HG02763 (cell line): ENCODE measurements around the gene FERMT2.
A peak's percentile ranks its signal among the peaks of the same experiment; 100 is the strongest.
"Not testable (repeated sequence)": the region's sequence is repeated elsewhere in the genome, so short reads cannot be mapped to it uniquely, and the experiment has no call there.

Source experiments
- ATAC-seq: cut with Tn5 transposase; IDR thresholded peaks from one replicate; pipeline ENCODE4 v1.9.1; 2021; ENCODE audit warnings: mild to moderate bottlenecking, moderate library complexity; ENCODE audit not compliant: unreplicated experiment

Gene FERMT2

DNA sequence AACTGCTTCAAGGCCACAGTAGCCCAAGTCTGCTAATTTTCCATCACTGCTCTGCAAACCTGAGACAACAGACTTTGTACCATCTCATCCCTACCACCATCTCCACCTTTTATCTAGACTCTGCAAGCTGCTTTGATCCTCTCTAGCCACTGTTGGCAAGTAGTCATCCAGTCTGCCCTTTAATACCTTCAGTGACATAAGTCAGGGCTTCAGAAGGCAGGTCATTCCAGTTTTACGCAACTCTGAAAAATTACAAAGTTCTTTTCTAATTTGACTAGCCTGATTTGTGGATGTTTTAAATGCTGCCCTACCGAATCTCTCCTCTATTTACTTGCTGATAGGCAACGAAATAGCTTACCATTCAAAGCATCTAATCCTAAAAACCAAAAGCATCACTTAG lies 2.8 kb downstream of the FERMT2 start:
- no peak for ATAC-seq

DNA sequence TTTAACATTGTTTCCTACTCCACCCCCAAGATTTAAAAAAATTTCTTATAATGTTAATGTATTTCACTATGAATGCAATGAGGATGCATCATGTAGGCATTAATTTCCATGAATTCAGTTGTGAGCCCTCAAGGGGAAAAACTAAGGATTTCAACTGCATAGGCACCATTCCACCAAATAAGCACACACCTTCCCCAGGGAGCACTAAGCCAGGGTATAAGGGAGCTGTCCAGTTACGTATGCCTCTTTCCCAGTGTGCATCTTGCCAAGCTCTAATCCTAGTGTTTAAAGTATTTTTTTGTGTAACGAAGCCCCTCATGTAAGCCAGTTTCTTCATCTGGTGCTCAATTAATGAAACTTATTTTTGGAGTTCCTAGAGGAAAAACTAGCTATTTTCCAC lies 6.6 kb downstream of the FERMT2 start:
- ATAC-seq, result no peak

DNA sequence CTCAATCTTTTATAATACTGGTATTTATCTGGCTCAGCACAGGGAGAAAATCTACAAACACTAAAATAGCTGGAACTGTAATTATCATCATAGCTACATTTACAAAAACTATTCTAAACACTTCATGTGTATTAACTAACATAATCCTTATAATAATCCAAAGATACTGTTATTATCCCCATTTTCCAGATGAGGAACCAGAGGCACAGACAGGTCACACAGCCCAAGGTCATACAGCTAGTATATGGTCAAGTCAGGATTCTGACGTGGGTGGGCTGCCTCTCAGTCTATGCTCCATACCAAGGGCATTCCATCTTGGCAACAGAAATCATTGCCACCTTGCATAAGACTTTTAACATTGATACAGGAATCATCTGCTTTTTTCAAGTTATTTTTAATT lies 11.4 kb downstream of the FERMT2 start:
- no peak for ATAC-seq

DNA sequence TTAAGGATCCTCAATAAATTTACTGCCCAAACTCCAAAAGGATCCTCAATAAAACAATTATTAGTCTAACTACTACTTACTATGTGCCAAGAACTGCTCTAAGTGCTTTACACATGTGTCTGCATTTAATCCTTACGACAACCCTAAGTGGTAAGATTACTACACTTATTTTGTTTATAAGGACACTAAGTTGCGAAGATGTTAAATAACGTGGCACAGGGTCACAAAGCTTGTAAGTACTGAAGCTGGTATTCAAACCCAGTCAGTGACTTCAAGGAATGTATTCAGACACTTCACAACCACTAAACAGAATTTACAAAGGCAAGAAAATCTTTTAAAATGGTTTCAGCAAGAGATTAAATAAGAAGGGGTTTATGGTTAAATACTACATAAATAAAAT lies 13.0 kb downstream of the FERMT2 start:
- no peak for ATAC-seq

DNA sequence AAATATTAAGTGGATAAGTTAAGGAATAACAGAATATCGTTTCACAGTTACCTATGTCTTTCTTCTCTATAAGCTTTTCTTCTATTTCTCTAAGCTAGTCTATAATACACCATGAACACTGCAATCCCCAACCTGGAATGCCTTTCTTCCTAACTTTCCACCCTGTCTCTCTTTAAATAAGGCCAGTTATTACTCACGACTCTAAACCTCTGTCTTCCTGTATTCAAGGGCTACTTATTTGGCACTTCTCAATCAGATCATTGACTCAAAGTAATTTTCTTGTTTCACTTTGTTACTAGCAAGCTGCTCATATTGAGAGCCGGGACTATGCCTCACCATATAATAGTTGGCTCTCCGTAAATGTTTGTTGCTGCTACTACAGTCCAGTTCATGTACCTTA lies 13.5 kb downstream of the FERMT2 start:
- no peak for ATAC-seq

DNA sequence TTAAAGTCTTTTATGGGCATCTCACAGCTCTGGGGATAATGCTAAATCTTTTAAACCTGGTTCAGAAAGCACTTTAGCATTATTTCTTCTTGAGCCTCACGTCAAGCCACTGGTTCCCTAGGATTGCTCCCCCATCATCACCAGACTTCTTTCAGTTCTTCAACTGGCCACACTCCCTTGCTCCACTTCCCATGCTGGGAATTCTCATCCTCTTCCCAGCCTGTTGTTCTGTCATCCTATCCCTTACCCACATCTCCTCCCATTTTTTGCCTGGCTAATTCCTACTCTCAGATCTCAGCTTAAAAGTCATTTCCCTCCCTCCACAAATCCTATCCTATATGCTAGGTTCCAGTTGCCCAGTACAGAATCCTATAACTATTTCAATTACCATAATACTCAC lies 14.4 kb downstream of the FERMT2 start:
- ATAC-seq, result no peak

DNA sequence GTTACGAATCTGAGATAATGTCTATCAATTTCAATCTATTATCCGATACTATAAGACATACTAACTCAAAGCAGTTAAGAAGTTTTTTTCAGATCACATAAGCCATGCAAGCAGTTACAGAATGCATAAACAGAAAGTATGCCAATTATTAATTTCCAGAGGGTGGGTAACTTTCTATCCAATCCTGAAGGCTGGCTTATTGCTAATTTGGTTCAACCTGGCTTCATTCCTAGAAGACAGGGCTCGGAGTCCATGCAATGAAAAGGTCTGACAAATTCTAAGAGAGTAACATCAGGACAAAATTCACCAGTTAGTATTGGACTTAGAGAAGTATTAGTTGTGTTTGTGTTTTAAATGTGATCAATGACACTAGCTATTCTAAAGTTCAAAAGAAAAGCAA lies 15.0 kb downstream of the FERMT2 start:
- ATAC-seq, result no peak

DNA sequence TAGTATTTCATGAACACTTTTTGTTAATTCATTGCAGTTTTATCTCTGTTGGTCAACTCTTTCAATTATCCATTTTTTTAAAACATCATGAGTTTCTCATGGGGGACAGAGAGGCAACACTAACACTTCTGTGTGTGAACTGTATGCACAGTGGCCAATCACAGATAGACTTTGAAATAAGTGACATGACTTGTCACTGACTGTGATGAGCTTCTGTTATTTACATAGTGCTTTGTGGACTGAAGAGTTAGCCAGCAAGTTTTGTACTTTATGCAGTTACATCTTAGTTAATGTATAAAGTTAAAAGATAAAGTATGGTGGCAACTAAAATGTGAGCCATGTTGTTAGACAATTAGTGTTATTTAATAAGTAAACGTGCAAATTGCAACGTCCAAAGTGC lies 16.1 kb downstream of the FERMT2 start:
- no peak for ATAC-seq

DNA sequence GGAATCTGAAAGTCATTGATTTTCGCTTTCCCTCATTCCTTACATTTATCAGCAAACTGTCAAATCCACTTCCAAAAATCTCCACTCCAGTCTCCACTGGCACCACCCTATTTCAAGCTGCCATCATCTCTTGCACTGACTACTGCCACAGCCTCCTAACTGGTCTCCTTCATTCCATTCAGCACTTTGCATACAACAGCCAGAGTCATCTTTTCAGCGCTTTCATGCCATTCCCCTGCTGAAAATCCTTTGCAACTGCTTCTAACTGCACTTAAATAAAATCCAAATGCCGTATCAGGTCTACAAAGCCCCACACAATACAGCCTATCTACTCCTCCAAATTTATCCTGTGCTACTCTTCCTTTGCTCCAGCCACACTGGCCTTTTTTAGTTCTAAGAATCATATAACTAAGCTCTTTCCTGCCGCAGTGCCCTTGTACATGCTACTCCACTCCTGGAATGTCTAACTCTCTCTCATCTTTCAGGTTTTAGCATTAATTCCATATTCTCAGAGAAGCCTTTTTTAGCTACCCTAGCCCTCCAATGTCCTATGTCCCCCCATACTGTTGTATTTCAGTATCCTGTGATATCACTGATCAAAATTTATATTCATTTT lies 21.6 kb downstream of the FERMT2 start:
- ATAC-seq, result no peak

DNA sequence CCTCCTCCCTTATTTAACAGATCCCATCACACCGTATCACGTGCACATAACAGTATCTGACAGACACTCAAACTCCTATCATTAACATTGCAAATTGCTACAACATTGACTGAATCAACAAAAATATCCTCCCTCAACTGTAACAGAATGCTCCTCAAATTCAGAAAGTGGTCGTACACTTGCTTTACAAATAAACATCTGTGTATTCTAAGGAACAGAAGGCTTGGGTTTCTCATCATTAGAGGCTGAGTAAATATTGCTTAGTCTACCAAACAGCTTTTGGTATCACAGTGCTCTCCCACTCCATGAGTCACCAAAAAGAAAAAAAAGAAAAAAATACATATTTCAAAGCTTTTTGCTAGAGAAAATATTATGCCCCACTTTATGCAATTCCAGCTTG lies 23.9 kb downstream of the FERMT2 start:
- no peak for ATAC-seq

DNA sequence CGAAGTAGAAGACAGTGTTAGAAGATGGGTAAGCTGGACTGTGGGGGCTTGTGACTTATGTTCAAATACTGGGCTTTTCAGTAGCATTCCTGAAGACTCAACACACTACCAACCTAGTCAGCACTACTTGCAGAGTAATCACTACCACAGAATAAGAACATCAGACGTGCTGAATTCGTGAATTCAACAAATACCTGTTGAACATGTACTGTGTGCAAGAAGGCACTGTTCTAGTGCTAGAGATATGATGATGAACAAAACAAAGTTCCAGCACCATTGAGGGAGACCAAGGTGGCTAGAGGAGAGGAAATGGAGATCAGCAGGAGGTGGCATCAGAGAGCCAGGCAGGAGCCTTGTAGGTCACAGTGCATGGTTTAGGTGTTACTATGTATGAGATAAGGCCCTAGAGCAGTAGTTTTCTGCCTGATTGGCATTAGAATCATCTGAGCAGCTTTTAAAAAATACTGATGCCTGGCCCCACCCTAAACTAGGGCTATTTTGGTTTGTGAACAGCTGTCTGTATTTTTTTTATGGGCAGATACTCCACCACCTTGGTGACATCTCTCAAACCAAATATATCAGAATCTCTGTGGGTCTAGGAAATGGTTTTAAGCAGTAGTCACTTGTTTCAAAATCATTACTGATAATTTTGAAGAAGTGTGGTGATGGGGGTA lies 26.8 kb downstream of the FERMT2 start:
- ATAC-seq, result no peak

DNA sequence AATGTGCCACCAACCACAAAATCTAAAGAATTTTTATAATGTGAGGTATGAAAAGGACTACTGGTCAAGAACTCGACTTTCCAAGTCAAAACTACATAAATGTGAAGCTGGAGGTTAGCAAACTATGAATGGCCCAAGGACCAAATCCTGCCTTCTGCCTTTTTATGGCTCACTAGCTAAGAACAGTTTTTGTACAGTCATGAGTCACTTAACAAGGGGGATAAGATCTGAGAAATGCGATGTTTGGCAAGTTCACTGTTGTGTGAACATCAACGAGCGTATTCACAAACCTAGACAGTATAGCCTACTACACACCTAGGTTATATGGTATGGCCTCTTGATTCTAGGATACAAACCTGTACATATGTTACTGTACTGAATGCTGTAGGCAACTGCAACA lies 28.2 kb downstream of the FERMT2 start:
- no peak for ATAC-seq

DNA sequence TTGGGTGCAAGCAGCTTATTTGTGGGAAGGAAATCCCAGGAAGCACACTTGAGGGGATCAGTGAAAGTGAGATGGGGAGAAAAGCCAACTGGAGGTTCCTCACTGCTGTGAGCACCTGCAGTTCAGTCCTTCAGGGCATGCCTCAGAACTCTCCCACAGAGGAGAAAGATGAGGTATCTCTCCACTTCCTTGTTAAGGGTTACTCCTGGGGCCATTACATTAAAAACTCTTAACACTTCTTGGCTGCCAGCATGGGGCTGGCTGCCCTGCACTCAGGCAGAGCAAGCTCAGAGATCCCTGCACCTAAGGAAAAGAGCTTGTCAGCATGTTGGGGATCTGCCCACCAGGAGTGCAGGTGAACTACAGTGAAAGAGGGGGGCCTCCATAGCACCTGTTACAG lies 28.8 kb downstream of the FERMT2 start:
- no peak for ATAC-seq

DNA sequence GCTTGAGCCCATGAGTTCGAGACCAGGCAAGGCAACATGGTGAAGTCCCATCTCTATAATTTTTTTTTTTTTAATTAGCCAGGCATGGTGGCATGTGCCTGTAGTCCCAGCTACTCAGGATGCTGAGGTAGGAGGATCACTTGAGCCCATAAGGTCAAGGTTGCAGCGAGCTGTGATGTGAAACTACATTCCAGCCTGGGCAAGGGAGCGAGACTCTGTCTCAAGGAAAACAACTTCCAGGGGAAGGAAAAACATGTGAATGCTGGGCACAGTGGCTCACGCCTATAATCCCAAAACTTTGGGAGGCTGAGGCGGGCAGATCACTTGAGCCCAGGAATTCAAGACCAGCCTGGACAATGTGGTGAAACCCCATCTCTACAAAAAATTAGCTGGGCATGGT lies 30.4 kb downstream of the FERMT2 start:
- not testable (repeated sequence) for ATAC-seq

DNA sequence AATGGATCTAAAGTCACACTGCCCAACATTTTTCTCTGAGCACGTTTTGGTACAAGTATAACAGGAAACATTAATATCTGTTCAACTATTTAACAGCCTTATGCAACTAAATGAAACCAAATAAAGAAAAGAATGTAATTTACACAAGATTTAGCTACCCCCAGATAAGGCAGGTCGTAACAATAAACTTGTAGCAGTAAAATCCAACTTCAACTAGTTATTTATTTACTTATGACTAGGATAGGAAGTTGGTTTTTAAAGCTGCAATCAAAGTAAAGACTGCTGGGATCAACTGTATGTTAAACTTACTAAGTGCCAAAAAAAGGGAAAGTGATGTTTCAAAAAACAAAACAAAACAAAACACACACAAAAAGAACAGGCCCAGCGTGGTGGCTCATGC lies 30.9 kb downstream of the FERMT2 start:
- no peak for ATAC-seq

DNA sequence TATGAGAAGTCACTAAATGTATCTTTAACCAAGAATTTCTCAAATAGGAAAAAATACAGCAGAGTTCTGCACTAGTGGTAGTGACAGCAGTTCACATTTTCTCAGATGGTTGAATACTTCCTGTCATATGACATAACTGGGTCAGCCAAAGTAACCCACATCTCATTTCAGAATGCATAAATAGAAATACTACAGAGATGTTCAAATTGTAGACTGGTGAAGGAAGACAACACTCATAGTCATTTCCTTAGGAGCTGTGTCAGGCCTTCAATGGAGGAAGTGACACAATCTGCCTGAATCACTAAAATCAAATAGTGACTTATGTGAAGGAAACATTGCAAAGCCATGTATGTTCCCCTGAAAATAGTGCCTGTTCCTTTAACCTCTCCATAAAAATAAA lies 32.4 kb downstream of the FERMT2 start:
- ATAC-seq, result peak; percentile 80

DNA sequence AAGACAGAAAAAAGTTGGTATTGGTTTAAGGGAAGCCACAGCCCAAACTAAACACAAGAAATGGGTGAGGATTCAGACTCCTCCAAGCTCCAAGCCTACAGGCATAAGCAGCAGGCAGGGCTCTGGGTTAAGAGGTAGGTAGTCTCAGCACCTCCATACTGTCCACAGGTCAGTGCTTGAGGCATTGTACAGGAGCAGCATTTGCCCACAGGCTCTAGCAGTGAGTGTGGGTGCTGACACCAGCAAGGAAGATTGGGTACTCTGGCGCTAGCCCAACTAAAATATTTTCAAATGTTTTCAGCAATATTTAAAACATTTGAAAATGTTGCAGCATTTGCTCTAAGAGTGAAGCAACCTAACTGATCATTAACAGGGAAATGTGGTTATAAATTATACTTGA lies 33.1 kb downstream of the FERMT2 start:
- ATAC-seq, result no peak

DNA sequence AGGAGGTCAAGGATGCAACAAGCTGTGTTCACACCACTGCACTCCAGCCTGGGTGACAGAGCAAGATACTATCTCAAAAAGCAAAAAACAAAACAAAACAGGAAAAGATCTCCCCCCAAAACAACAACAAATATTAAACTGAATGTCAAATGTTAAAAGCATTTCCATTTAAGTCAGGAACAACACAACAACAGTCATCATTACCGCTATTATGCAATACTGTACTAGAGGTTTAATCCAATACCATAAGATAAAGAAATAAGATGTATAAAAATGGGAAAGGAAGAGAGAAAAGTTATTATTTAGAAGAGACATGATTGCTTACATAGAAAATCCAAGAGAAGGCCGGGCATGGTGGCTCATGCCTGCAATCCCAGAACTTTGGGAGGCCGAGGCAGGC lies 36.6 kb downstream of the FERMT2 start:
- no peak for ATAC-seq

DNA sequence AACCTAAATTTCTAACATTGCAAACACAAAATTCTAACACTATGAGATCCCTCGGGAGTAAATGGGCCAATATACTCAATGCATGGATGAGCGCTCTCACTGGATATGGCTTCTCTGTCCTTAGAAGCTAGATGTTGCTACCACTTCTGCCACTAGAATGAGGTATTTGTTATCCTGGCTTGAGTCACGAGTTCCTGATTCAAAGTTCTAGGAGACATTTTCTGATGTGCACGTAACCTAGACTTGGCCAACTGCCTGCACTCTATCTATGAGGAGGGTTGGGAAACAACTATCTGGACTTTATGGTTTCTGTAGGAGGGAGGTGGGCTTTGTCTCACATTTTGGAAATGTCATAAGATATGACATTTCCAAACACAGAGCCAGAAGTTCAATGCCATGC lies 37.6 kb downstream of the FERMT2 start:
- ATAC-seq, result no peak

DNA sequence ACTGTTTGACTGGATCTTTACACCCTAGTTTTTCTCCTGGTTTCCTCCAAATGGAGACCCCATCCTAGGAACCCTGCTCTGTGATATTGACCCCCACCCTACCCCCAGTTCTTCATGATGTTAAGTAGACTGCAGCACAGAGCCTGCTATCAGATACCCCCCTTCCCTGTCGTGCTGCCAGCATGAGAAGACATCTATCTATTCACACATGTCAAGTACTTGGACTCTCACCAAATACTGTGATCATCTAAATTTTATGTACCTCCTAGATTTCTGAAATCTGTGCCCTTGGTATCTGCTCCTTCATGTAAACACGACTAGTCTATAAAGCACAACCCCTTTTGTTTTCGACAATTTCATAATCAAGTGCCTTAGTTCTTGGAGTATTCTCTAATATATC lies 38.9 kb downstream of the FERMT2 start:
- no peak for ATAC-seq

DNA sequence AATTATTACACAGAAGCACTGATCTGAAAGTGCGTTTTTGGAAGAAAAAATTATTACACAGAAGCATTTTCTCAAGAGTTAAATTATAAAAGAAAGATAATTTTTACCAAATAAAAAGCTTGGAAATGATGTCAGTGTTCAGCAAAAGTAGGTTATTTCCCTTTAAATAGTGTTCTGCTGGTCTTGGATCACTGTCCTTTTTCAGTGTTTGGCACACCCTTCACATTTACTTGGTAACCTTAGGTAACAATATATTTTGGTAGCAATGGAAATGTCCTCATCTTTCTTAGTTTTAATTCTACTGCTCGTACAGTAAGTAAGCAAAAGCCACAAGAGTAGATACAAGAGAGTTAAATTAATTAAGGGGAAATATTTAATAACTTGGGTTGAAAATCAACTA lies 40.3 kb downstream of the FERMT2 start:
- no peak for ATAC-seq

DNA sequence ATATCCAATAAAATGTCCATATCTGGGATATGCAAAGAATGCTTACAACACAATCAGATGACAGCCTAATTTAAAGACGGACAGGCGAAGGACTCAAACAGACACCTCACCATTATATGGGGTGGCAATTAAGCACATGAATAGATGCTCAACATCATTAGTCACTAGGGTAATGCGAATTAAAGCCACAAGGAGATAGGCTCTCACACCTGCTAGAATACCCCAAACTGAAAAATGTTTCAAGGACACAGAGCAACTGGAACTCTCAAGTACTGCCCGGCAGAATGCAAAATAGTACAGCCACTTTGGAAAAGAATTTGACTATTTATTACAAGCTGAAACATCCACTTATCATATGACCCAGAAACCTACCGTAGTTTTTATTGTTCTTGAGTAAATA lies 42.9 kb downstream of the FERMT2 start:
- no peak for ATAC-seq

DNA sequence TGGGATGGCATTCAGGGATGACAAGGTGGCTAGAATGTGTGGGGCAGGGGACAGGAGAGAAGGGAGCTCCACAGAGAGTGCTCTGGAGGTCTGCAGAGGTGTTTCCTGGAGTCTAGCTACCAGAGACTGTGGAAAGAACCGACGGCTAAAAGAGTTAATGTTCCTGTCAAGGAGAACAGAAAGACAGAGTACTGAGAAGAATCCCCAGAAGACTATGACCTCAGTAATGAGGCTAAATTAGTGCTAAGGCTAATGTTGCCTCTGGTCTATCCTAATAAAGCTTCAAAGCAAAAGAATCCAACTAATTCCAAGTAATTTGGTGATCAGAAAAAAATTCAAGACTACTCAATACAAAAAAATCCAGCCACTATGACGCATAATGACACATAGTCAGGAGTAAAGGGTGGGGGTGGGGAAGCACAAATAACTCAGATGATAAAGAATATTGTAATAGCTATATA lies 44.7 kb downstream of the FERMT2 start:
- ATAC-seq, result no peak
